ENCODE measurements around the gene PDE8A. TPM values are rescaled to one million over a fixed set of nuclear protein-coding genes. Genes with fewer than 3 reads are reported as not detected.

The PDE8A gene
- total and polyA plus RNA-seq, 2 experiments from 2014 or later: 5.6 to 7.5 TPM

GRCh38 chr15:85045615-85046014, 64.0 kb downstream of the PDE8A start:
- Histone ChIP-seq H3F3A (replicated peaks; ENCODE audit: low read depth) (no peaks in the 10 kb centered on the region), H3K9me2 (ENCODE audit: insufficient read depth) (no peaks in the 10 kb centered on the region), H3K4me2 (no peak overlapping the region), H3K4me1 (ENCODE audit: insufficient read depth) (0 out of 2 replicates have a peak, but pooled peaks cover 4% of the 10 kb centered on the region), H3K27ac (ENCODE audit: low read depth) (no peak overlapping the region), H3K27me3 (ENCODE audit: insufficient read depth) (no peaks in the 10 kb centered on the region), H3K36me3 (ENCODE audit: insufficient read depth) (no peaks in the 10 kb centered on the region), H3K4me3 (no peak overlapping the region), H2AFZ (no peak overlapping the region), H3K79me2 (replicated peaks; ENCODE audit: insufficient read depth) (0 out of 2 replicates have a peak, but pooled peaks cover 4% of the 10 kb centered on the region), H4K20me1 (replicated peaks; ENCODE audit: insufficient read depth) (no peaks in the 10 kb centered on the region)
- H3K27me3 Mint-ChIP-seq (ENCODE audit: insufficient read depth, low read depth, poor library complexity): no peaks in the 10 kb centered on the region
- H3K9me3 Mint-ChIP-seq: no peaks in the 10 kb centered on the region
- H3K36me3 Mint-ChIP-seq (ENCODE audit: low read depth): no peaks in the 10 kb centered on the region
- ATAC-seq: no peak
- TF ChIP-seq ZNF462 (CRISPR knock-in tag; IDR thresholded peaks at IDR 0.05) (no peak), JUNB (IDR thresholded peaks at IDR 0.05; ENCODE audit: unreplicated experiment) (no peak), ZNF331 (CRISPR knock-in tag; IDR thresholded peaks at IDR 0.05; ENCODE audit: low read depth) (no peak), POLR2AphosphoS5 (IDR thresholded peaks at IDR 0.05; ENCODE audit: low read depth) (no peak), EZH2 (IDR thresholded peaks at IDR 0.05; ENCODE audit: low read depth, unreplicated experiment) (no peak), NANOG (IDR thresholded peaks at IDR 0.05; ENCODE audit: borderline replicate concordance) (no peak), REST (IDR thresholded peaks at IDR 0.05; ENCODE audit: unreplicated experiment) (no peak), EZH2phosphoT487 (IDR thresholded peaks at IDR 0.05; ENCODE audit: unreplicated experiment) (no peak), CREB1 (CRISPR knock-in tag; IDR thresholded peaks at IDR 0.05; ENCODE audit: low read depth) (no peak), ETS1 (IDR thresholded peaks at IDR 0.05) (no peak), CTCF (conservative IDR thresholded peaks at IDR 0.05; ENCODE audit: low read depth in 2 of 2) (no peak)
- H3K27ac Mint-ChIP-seq: no peak overlapping the region
- H3K4me1 Mint-ChIP-seq: peaks cover 8% of the 10 kb centered on the region; the same call in 2 of the 3 replicates
- no peak for DNase-seq (ENCODE audit: low spot score)
- H3K4me3 Mint-ChIP-seq: no peak overlapping the region
